GM23248 (cell line): ENCODE results near the gene SETD5. TPM values are rescaled to one million over a fixed set of nuclear protein-coding genes. Genes with fewer than 3 reads are reported as not detected.

Experiments used
- DNase-seq: peaks from one replicate; pipeline ENCODE4 v3.0.0-alpha.2; 2015
- H2AFZ ChIP-seq: fragments of 200-600 bp; sonication (generic); 2 replicates; pipeline ENCODE4 v1.6.1; 2016; ENCODE audit warnings: antibody characterized with exemption
- H3F3A ChIP-seq: fragments of 200-600 bp; sonication (generic); 2 replicates; pipeline ENCODE4 v1.6.1; 2016; ENCODE audit warnings: mild to moderate bottlenecking, antibody characterized with exemption, mixed run types; ENCODE audit not compliant: insufficient read depth
- H3K27ac ChIP-seq: fragments of 200-600 bp; sonication (generic); 2 replicates; pipeline ENCODE4 v1.5.1; 2016; ENCODE audit warnings: mild to moderate bottlenecking
- H3K27me3 ChIP-seq: fragments of 200-600 bp; sonication (generic); replicated peaks from 2 replicates; pipeline ENCODE4 v1.6.1; 2016; ENCODE audit warnings: mild to moderate bottlenecking; ENCODE audit not compliant: insufficient read depth
- H3K36me3 ChIP-seq: fragments of 200-600 bp; sonication (generic); 2 replicates; pipeline ENCODE4 v1.6.1; 2016; ENCODE audit warnings: low read depth, mild to moderate bottlenecking
- H3K4me1 ChIP-seq: fragments of 200-600 bp; sonication (generic); 2 replicates; pipeline ENCODE4 v1.6.1; 2016; ENCODE audit warnings: mild to moderate bottlenecking; ENCODE audit not compliant: insufficient read depth
- H3K4me2 ChIP-seq: fragments of 200-600 bp; sonication (generic); one replicate; pipeline ENCODE4 v1.6.1; 2016; ENCODE audit warnings: mild to moderate bottlenecking; ENCODE audit not compliant: unreplicated experiment
- H3K4me3 ChIP-seq: fragments of 200-600 bp; sonication (generic); 2 replicates; pipeline ENCODE4 v1.5.1; 2016; ENCODE audit warnings: mild to moderate bottlenecking
- H3K79me2 ChIP-seq: fragments of 200-600 bp; sonication (generic); 2 replicates; pipeline ENCODE4 v1.6.1; 2016; ENCODE audit warnings: mild to moderate bottlenecking; ENCODE audit not compliant: insufficient read depth
- H3K9ac ChIP-seq: fragments of 200-600 bp; sonication (generic); 2 replicates; pipeline ENCODE4 v1.6.1; 2016; ENCODE audit warnings: mild to moderate bottlenecking
- H3K9me2 ChIP-seq: fragments of 200-600 bp; sonication (generic); 2 replicates; pipeline ENCODE4 v1.6.1; 2016; ENCODE audit warnings: mixed run types, mild to moderate bottlenecking, moderate library complexity; ENCODE audit not compliant: insufficient read depth
- H3K9me3 ChIP-seq: fragments of 200-600 bp; sonication (generic); one replicate; pipeline ENCODE4 v1.6.1; 2017; ENCODE audit warnings: low read depth
- H4K20me1 ChIP-seq: fragments of 200-600 bp; sonication (generic); 2 replicates; pipeline ENCODE4 v1.6.0; 2016; ENCODE audit not compliant: insufficient read depth
- EZH2 ChIP-seq: fragments of 200-600 bp; sonication (generic); IDR thresholded peaks from 2 replicates; pipeline ENCODE4 v1.6.1; 2018; ENCODE audit warnings: antibody characterized with exemption, mild to moderate bottlenecking; ENCODE audit not compliant: insufficient read depth, poor library complexity, severe bottlenecking
- EZH2phosphoT487 ChIP-seq: fragments of 200-600 bp; sonication (generic); IDR thresholded peaks from 2 replicates; pipeline ENCODE4 v1.6.1; 2018; ENCODE audit warnings: antibody characterized with exemption, moderate library complexity, mild to moderate bottlenecking, low read depth; ENCODE audit not compliant: insufficient read depth
- WGBS, 2 experiments: methylation state at CpG; one replicate each; pipeline ENCODE4 v1.1.6; 2015 to 2017; ENCODE audit warnings: low lambda C conversion rate in 2 of 2, low coverage in 1 of 2; ENCODE audit errors: missing lambda C conversion rate in 2 of 2; 5-methylcytosine and 5-hydroxymethylcytosine counted together
- in situ Hi-C: fragments of 300-500 bp; cut with MboI; formaldehyde crosslinking; loops from 2 replicates; pipeline ENCODE4 v1.15.0; 2020
- polyA plus RNA-seq: library from polyadenylated mRNA; unstranded; fragments of >200 nt; fragmentation: Nextera tagmentation; extraction: Ambion mirVana; gene quantifications from 2 replicates; pipeline ENCODE4 v1.2.1, GENCODE V29; 2016
- total RNA-seq: library from RNA; depleted of rRNA; stranded (reverse); fragments of >200 nt; shearing (Covaris generic); gene quantifications from 2 replicates; pipeline ENCODE4 v1.2.3, GENCODE V29; 2014

Gene SETD5
- total and polyA plus RNA-seq, 2 experiments from 2014 or later: 35.0 to 45.0 TPM

GRCh38 chr3:9435316-9435715, 37.9 kb downstream of the SETD5 start:
- Histone ChIP-seq H3K27me3 (no peaks in the 10 kb centered on the region), H2AFZ (no peak overlapping the region), H3K9me2 (no peaks in the 10 kb centered on the region), H3K79me2 (peaks cover 100% of the 10 kb centered on the region), H3K36me3 (peaks cover 82% of the 10 kb centered on the region), H4K20me1 (peaks cover 12% of the 10 kb centered on the region; the same call in 1 of the 2 replicates), H3K4me3 (no peak overlapping the region), H3K27ac (no peak overlapping the region), H3F3A (peaks cover 28% of the 10 kb centered on the region), H3K4me1 (no peaks in the 10 kb centered on the region), H3K9me3 (no peaks in the 10 kb centered on the region), H3K4me2 (no peak overlapping the region), H3K9ac (no peak overlapping the region)
- DNase-seq: no peak
- WGBS, 2 experiments: 91 to 93% methylated on average over 3 of the region's 3 CpGs
- no peak for TF ChIP-seq EZH2phosphoT487
- no peak for TF ChIP-seq EZH2
- in situ Hi-C loops: no loop called here

- Histone ChIP-seq H3K27me3 (no peaks in the 10 kb centered on the region), H3K9ac (no peak overlapping the region), H3K36me3 (peaks cover 82% of the 10 kb centered on the region), H3K9me3 (no peaks in the 10 kb centered on the region), H3K4me3 (no peak overlapping the region), H3K27ac (no peak overlapping the region), H3K79me2 (peaks cover 100% of the 10 kb centered on the region), H3K4me1 (no peaks in the 10 kb centered on the region), H2AFZ (no peak overlapping the region), H3F3A (peaks cover 48% of the 10 kb centered on the region), H3K9me2 (no peaks in the 10 kb centered on the region), H4K20me1 (peaks cover 12% of the 10 kb centered on the region; the same call in 1 of the 2 replicates), H3K4me2 (no peak overlapping the region)
- in situ Hi-C loops: no loop called here
- peak; percentile 29 for DNase-seq
- 6 to 9% methylated on average over 1 of the region's 1 CpG for WGBS, 2 experiments
- TF ChIP-seq EZH2phosphoT487 (no peak), EZH2 (no peak)
These were observed 41.9 kb downstream of the SETD5 start for GRCh38 chr3:9439331-9439730.

GRCh38 chr3:9441501-9442221, 44.2 kb downstream of the SETD5 start:
- H3K4me1 ChIP-seq: no peaks in the 10 kb centered on the region
- H3K9me2 ChIP-seq: no peaks in the 10 kb centered on the region
- H2AFZ ChIP-seq: no peak overlapping the region
- H3K27me3 ChIP-seq: no peaks in the 10 kb centered on the region
- H4K20me1 ChIP-seq: peaks cover 12% of the 10 kb centered on the region; the same call in 1 of the 2 replicates
- H3K4me3 ChIP-seq: no peak overlapping the region
- peaks cover 79% of the 10 kb centered on the region for H3K36me3 ChIP-seq
- peaks cover 59% of the 10 kb centered on the region for H3F3A ChIP-seq
- peak overlapping the region; percentile 32 for H3K27ac ChIP-seq
- TF ChIP-seq EZH2: no peak
- TF ChIP-seq EZH2phosphoT487: no peak
- peaks cover 97% of the 10 kb centered on the region for H3K79me2 ChIP-seq
- in situ Hi-C loops: no loop called here
- H3K9ac ChIP-seq: no peak overlapping the region
- no peaks in the 10 kb centered on the region for H3K9me3 ChIP-seq
- DNase-seq: peak; percentile 41
- H3K4me2 ChIP-seq: no peak overlapping the region
- WGBS, 2 experiments: 40 to 49% methylated on average over 11 of the region's 11 CpGs

- DNase-seq: no peak
- Histone ChIP-seq H3K36me3 (peaks cover 84% of the 10 kb centered on the region), H3K27me3 (no peaks in the 10 kb centered on the region), H2AFZ (no peak overlapping the region), H3K9me2 (no peaks in the 10 kb centered on the region), H3K4me1 (peaks cover 7% of the 10 kb centered on the region), H3K9me3 (no peaks in the 10 kb centered on the region), H3F3A (peaks cover 40% of the 10 kb centered on the region), H3K4me2 (no peak overlapping the region), H3K4me3 (no peak overlapping the region), H4K20me1 (no peaks in the 10 kb centered on the region), H3K27ac (peak overlapping the region; percentile 51), H3K79me2 (peaks cover 97% of the 10 kb centered on the region), H3K9ac (no peak overlapping the region)
- TF ChIP-seq EZH2phosphoT487 (no peak), EZH2 (no peak)
- in situ Hi-C loops: no loop called here
- 96% methylated on average over 4 of the region's 4 CpGs for WGBS, 2 experiments
These were observed 50.7 kb downstream of the SETD5 start for GRCh38 chr3:9448071-9448470.
